IMR-90 (cell line): ENCODE measurements around the gene ARHGEF12. TPM values are rescaled to one million over a fixed set of nuclear protein-coding genes. Genes with fewer than 3 reads are reported as not detected.

Experiments used
- ATAC-seq: fragments of 200-7000 bp; cut with Tn5 transposase; 2 replicates; pipeline ENCODE4 v1.9.1; 2020; ENCODE audit warnings: low read depth, mild to moderate bottlenecking, moderate library complexity
- BruUV-seq: library from RNA; stranded (reverse); fragments of 400-500 nt; replicated peaks from 2 replicates; lab custom pipeline; 2021; lab: Mats Ljungman, UMichigan
- CTCF ChIA-PET: fragments of 300-600 bp; formaldehyde crosslinking; extraction: SDS; loops from one replicate; lab custom pipeline; 2021; ENCODE audit warnings: antibody characterized with exemption; lab: Yijun Ruan, JAX
- POLR2A ChIA-PET: fragments of 300-600 bp; sonication (Branson Sonifier 250); formaldehyde crosslinking; loops from one replicate; lab custom pipeline; 2022; ENCODE audit warnings: antibody characterized with exemption; ENCODE audit not compliant: unreplicated experiment; lab: Charles Lee
- DNase-seq: peaks from one replicate; pipeline ENCODE4 v3.0.0; 2013
- H2AFZ ChIP-seq: replicated peaks from 2 replicates; pipeline ENCODE3; 2013; ENCODE audit warnings: low read length, mild to moderate bottlenecking; ENCODE audit not compliant: poor library complexity
- H2AK5ac ChIP-seq: 2 replicates; pipeline ENCODE4 v1.6.1; 2013; ENCODE audit warnings: low read depth, low read length, inconsistent platforms
- H2AK9ac ChIP-seq: replicated peaks from 2 replicates; pipeline ENCODE3; 2013; ENCODE audit warnings: mild to moderate bottlenecking, low read depth, low read length, moderate library complexity; ENCODE audit not compliant: poor library complexity
- H2BK120ac ChIP-seq: 2 replicates; pipeline ENCODE4 v1.6.1; 2013; ENCODE audit warnings: low read depth, low read length, inconsistent platforms
- H2BK15ac ChIP-seq: 3 replicates; pipeline ENCODE4 v1.6.1; 2013; ENCODE audit warnings: low read depth, low read length, inconsistent platforms
- H2BK20ac ChIP-seq: 2 replicates; pipeline ENCODE4 v1.6.1; 2013; ENCODE audit warnings: low read depth, mild to moderate bottlenecking, inconsistent platforms, low read length, moderate library complexity
- H2BK5ac ChIP-seq: 2 replicates; pipeline ENCODE4 v1.6.1; 2013; ENCODE audit warnings: mild to moderate bottlenecking, low read depth, low read length, inconsistent platforms; ENCODE audit not compliant: poor library complexity, severe bottlenecking
- H3K14ac ChIP-seq: replicated peaks from 2 replicates; pipeline ENCODE4 v1.6.1; 2013; ENCODE audit warnings: low read depth, low read length, inconsistent platforms
- H3K18ac ChIP-seq: 2 replicates; pipeline ENCODE4 v1.6.1; 2013; ENCODE audit warnings: low read depth, low read length, control low read depth
- H3K23ac ChIP-seq: 2 replicates; pipeline ENCODE4 v1.6.1; 2013; ENCODE audit warnings: low read depth, low read length, inconsistent platforms
- H3K27ac ChIP-seq: 2 replicates; pipeline ENCODE4 v1.5.1; 2013; ENCODE audit warnings: mild to moderate bottlenecking, control low read depth, low read length; ENCODE audit not compliant: insufficient read depth
- H3K27me3 ChIP-seq: 2 replicates; pipeline ENCODE4 v1.6.1; 2013; ENCODE audit warnings: low read length; ENCODE audit not compliant: control insufficient read depth, insufficient read depth
- H3K36me3 ChIP-seq: 2 replicates; pipeline ENCODE4 v1.6.1; 2013; ENCODE audit warnings: low read length, mixed read lengths; ENCODE audit not compliant: control insufficient read depth, insufficient read depth
- H3K4ac ChIP-seq: 2 replicates; pipeline ENCODE4 v1.6.1; 2013; ENCODE audit warnings: low read depth, low read length, inconsistent platforms
- H3K4me1 ChIP-seq: 2 replicates; pipeline ENCODE4 v1.6.1; 2013; ENCODE audit warnings: low read length, mixed read lengths; ENCODE audit not compliant: control insufficient read depth, insufficient read depth
- H3K4me2 ChIP-seq: 2 replicates; pipeline ENCODE4 v1.6.1; 2013; ENCODE audit warnings: low read depth, mild to moderate bottlenecking, control low read depth, low read length, moderate library complexity
- H3K4me3 ChIP-seq: 2 replicates; pipeline ENCODE4 v1.5.1; 2013; ENCODE audit warnings: low read depth, mild to moderate bottlenecking, control low read depth, low read length, moderate library complexity; ENCODE audit not compliant: insufficient read depth
- H3K56ac ChIP-seq: 2 replicates; pipeline ENCODE4 v1.6.1; 2013; ENCODE audit warnings: low read length, inconsistent platforms; ENCODE audit not compliant: insufficient read depth; ENCODE audit errors: extremely low read depth
- H3K79me1 ChIP-seq, 2 experiments: 2 replicates each; pipeline ENCODE4 v1.6.1; 2013; ENCODE audit warnings: low read length in 2 of 2, inconsistent platforms in 1 of 2, low read depth in 1 of 2
- H3K9ac ChIP-seq: 2 replicates; pipeline ENCODE4 v1.6.1; 2013; ENCODE audit warnings: low read depth, low read length, control low read depth
- H3K9me1 ChIP-seq: 2 replicates; pipeline ENCODE4 v1.6.1; 2013; ENCODE audit warnings: low read length, inconsistent platforms; ENCODE audit not compliant: insufficient read depth
- H3K9me3 ChIP-seq: 2 replicates; pipeline ENCODE4 v1.6.1; 2013; ENCODE audit warnings: low read length; ENCODE audit not compliant: control insufficient read depth, insufficient read depth
- H4K20me1 ChIP-seq: 2 replicates; pipeline ENCODE4 v1.6.1; 2013; ENCODE audit warnings: low read length, inconsistent platforms; ENCODE audit not compliant: insufficient read depth
- H4K5ac ChIP-seq: 2 replicates; pipeline ENCODE4 v1.6.1; 2013; ENCODE audit warnings: mild to moderate bottlenecking, low read depth, low read length, control low read depth
- H4K8ac ChIP-seq, 2 experiments: 2 replicates each; pipeline ENCODE4 v1.6.1; 2013; ENCODE audit warnings: low read depth in 2 of 2, low read length in 2 of 2, control low read depth in 1 of 2, inconsistent platforms in 1 of 2
- H4K91ac ChIP-seq: 2 replicates; pipeline ENCODE4 v1.6.1; 2013; ENCODE audit warnings: low read depth, low read length, inconsistent platforms; ENCODE audit not compliant: insufficient read depth
- CEBPB ChIP-seq: IDR thresholded peaks from 2 replicates; pipeline ENCODE4 v1.6.1; 2012; ENCODE audit warnings: low read depth, low read length, improper control_type of control experiment
- CTCF ChIP-seq: conservative IDR thresholded peaks from 2 replicates; pipeline ENCODE4 v1.5.1; 2012; ENCODE audit warnings: mild to moderate bottlenecking, low read depth, low read length, improper control_type of control experiment
- RCOR1 ChIP-seq: IDR thresholded peaks from 2 replicates; pipeline ENCODE4 v1.6.1; 2012; ENCODE audit warnings: mild to moderate bottlenecking, low read length, improper control_type of control experiment; ENCODE audit not compliant: insufficient replicate concordance
- SMC3 ChIP-seq: fragments of 150-350 bp; IDR thresholded peaks from 2 replicates; pipeline ENCODE4 v1.6.1; 2016; ENCODE audit warnings: low read depth, mild to moderate bottlenecking, antibody characterized with exemption, low read length, moderate library complexity
- WGBS, 2 experiments: methylation state at CpG; one replicate each; pipeline versions ENCODE4 v1.1.5 to v1.1.7; 2013; ENCODE audit warnings: missing lambda C conversion rate in 2 of 2; ENCODE audit not compliant: insufficient read length in 1 of 2; ENCODE audit errors: extremely low coverage in 2 of 2; 5-methylcytosine and 5-hydroxymethylcytosine counted together
- dilution Hi-C: fragments of 300-500 bp; cut with HindIII; formaldehyde crosslinking; loops from one replicate; pipeline ENCODE4 v1.14.3; 2018; ENCODE audit warnings: low sequenced_read_pairs; ENCODE audit not compliant: unreplicated experiment
- in situ Hi-C: fragments of 300-500 bp; cut with MboI; formaldehyde crosslinking; loops from 3 replicates; pipeline ENCODE4 v1.14.3; 2019; ENCODE audit warnings: low sequenced_read_pairs, inconsistent platforms, mixed read lengths
- intact Hi-C: fragments of 100-400 bp; cut with micrococcal nuclease; formaldehyde crosslinking; loops from 2 replicates; pipeline ENCODE4 v1.10.0; 2022
- polyA plus RNA-seq, 3 experiments: library from polyadenylated mRNA; depleted of rRNA; stranded (reverse); fragments of >200 nt; gene quantifications; 2 replicates each; pipeline ENCODE4 v1.2.3, GENCODE V29; 2012; ENCODE audit warnings: low replicate concordance in 1 of 3
- total RNA-seq: library from RNA; depleted of rRNA; stranded (reverse); fragments of >200 nt; gene quantifications from 2 replicates; pipeline ENCODE4 v1.2.3, GENCODE V29; 2012

ARHGEF12 gene
- total and polyA plus RNA-seq, 2 of the 4 experiments (the other 2 are of a cell fraction): 25.5 to 115 TPM

GRCh38 chr11:120386774-120387371, 50.7 kb downstream of the ARHGEF12 start:
- Histone ChIP-seq H3K9me3 (no peaks in the 10 kb centered on the region), H2BK20ac (no peak overlapping the region), H2AK5ac (no peak overlapping the region), H3K14ac (no peak overlapping the region), H3K27me3 (no peaks in the 10 kb centered on the region), H3K9me1 (peaks cover 6% of the 10 kb centered on the region; the same call in 1 of the 2 replicates), H4K5ac (no peak overlapping the region), H3K36me3 (no peaks in the 10 kb centered on the region), H3K27ac (no peak overlapping the region), H4K8ac (no peak overlapping the region), H3K4me1 (peaks cover 8% of the 10 kb centered on the region), H3K9ac (no peak overlapping the region), H4K91ac (no peak overlapping the region), H4K20me1 (peaks cover 66% of the 10 kb centered on the region; the same call in 1 of the 2 replicates), H2BK120ac (no peak overlapping the region), H3K4me3 (no peak overlapping the region), H2BK5ac (no peak overlapping the region), H3K4ac (no peak overlapping the region), H3K4me2 (0 out of 2 replicates have a peak overlapping the region, but pooled peaks have one; percentile 33), H2BK15ac (no peak overlapping the region), H3K18ac (no peak overlapping the region), H3K79me1 (peaks cover 13 to 62% of the 10 kb centered on the region in 2 experiments), H3K23ac (peak overlapping the region; percentile 8; the same call in 1 of the 2 replicates), H2AFZ (no peak overlapping the region), H2AK9ac (no peak overlapping the region), H3K56ac (no peak overlapping the region)
- WGBS, 2 experiments: no CpG with 5 or more reads among the region's 2 CpGs
- in situ Hi-C loops (no loop called here), dilution Hi-C loops (no loop called here), intact Hi-C loops (loop anchor here (5.0 kb wide), 2 partner anchors 35 to 50 kb away; partner anchors contain the start of gene ARHGEF12)
- BruUV-seq: no TSS peak
- DNase-seq (no peak), ATAC-seq (no peak)
- no peak for TF ChIP-seq CTCF
- no peak for TF ChIP-seq RCOR1
- no peak for TF ChIP-seq SMC3
- 0 out of 2 replicates have a peak, but pooled peaks have one; percentile 1 for TF ChIP-seq CEBPB
- ChIA-PET CTCF (interaction anchor here (0.8 to 2.0 kb wide), 3 partner anchors 9 to 45 kb away, joined by 3 to 8 read pairs (median 7); no protein-coding TSS in a partner anchor), POLR2A (no interaction called here)
